AG20443 (cell line): Measurements from ENCODE around the gene CLEC3B.
A peak's percentile ranks its signal among the peaks of the same experiment; 100 is the strongest.
"Not testable (repeated sequence)": the region's sequence is repeated elsewhere in the genome, so short reads cannot be mapped to it uniquely, and the experiment has no call there.

Experiments
- DNase-seq: peaks from one replicate; pipeline ENCODE4 v3.0.0; 2012; ENCODE audit warnings: low spot score, mixed read lengths

The CLEC3B gene

DNA sequence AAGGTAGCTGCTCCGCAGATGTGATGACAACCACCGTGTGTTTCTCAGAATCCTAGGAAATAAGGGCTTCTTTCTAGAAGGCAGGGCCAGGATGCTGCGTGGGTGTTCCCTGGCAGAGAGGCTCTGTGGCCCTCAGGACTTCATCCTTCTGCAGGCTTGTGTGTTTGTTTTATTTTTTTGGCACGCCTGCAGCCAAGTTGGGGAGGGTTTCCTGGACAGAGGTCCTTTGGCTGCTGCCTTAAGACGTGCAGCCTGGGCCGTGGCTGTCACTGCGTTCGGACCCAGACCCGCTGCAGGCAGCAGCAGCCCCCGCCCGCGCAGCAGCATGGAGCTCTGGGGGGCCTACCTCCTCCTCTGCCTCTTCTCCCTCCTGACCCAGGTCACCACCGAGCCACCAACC is at the start of gene CLEC3B:
Gene CLEC3B, plus strand, starts transcription at position 266 of the 400 bp plus-strand sequence. Its CDS starts 60 bp downstream, at position 326.
- peak; percentile 81 for DNase-seq

DNA sequence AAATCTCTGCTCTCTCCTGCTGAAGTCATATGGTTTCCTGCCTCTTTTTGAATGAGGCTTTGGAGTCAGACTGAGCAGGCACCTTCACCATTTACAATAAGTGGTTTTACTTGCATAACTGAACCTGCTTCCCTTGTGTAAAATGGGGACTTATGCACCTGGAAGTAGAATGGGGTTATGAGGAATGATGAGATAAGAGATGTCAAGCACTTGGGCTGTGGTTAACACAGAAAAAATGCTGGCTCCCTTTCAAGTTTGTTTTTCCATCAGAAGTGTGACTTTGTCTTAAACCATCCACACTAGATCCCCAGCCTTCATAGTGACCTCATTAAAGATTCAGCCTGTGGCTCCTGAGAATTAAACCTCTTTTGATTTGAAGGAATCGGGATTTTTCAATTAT is 44.9 kb upstream of the CLEC3B start:
- no peak for DNase-seq

DNA sequence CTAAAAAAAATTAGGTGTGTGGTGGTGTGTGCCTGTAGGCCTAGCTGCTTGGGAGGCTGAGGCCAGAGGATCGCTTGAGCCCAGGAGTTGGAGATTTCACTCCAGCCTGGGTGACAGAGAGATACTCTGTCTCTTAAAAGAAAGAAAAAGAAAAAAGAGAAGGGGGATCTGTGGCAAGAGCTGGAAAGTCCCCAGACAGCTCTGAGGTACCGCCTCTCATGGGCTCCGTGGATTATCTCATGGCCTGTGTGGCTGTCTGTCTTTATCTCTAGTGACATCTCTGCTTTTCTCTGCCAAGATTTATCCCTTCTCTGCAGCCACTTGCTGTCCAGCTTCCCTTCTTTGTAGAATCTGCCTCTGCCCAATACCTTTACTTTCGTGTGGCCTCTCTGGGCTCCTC is 44.4 kb upstream of the CLEC3B start:
- DNase-seq = no peak

- no peak for DNase-seq
These were observed 43.3 kb upstream of the CLEC3B start for GRCh38 chr3:44982817-44983216.

- DNase-seq = peak; percentile 33
These were observed 42.6 kb upstream of the CLEC3B start for GRCh38 chr3:44983484-44983941.

GRCh38 chr3:44984335-44984734 is 41.8 kb upstream of the CLEC3B start:
- no peak for DNase-seq

DNA sequence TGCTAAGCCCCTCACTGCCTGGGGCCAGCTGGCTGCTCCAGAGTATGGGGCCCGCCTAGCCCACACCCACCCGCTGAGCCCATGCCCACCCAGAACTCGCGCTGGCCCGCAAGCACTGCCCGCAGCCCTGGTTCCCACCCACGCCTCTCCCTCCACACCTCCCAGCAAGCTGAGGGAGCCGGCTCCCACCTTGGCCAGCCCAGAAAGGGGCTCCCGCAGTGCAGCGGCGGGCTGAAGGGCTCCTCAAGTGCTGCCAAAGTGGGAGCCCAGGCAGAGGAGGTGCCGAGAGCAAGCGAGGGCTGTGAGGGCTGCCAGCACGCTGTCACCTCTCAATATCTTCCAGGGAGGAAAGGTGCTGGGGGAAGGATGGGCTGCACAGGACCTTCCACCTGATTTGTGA is 39.8 kb upstream of the CLEC3B start:
- not testable (repeated sequence) for DNase-seq

GRCh38 chr3:44987332-44987731 is 38.8 kb upstream of the CLEC3B start:
- DNase-seq = no peak

DNA sequence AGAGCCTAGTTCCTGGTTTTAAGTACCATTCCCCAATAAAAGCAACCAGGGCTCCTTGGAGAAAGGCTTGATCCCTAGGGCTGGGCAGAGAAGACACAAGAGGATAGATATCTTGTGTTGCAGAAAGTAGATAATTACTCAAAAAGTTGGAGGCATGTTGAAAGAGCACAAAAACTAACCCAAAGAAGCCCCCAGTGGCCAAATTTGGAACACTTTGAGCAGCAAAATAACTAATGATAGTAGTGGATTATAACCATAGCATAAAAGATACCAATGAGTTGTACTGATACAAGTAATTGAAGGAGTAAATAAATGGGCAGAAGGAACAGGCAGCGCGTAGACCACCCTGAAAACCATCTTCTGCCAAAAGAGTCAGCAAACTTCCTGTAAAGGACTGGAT is 38.0 kb upstream of the CLEC3B start:
- DNase-seq = no peak

DNA sequence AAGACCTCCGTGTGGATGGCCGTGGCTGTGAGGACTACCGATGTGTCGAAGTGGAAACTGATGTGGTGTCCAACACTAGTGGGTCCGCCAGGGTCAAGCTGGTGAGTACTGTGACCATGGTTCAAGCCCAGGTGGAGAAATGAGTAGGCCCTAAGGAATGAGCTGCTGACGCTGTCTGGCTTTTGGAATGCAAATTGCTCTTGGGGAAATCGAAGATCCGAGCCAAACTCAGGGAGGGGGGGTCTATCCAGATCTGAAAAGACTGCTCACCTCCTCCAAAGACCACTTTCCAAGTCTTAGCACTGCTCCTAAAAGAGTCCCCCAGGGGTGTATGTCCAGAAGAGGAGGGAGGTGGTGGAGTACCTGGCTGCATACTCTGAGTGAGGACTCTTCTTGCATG is 37.0 kb upstream of the CLEC3B start:
- DNase-seq = no peak

DNA sequence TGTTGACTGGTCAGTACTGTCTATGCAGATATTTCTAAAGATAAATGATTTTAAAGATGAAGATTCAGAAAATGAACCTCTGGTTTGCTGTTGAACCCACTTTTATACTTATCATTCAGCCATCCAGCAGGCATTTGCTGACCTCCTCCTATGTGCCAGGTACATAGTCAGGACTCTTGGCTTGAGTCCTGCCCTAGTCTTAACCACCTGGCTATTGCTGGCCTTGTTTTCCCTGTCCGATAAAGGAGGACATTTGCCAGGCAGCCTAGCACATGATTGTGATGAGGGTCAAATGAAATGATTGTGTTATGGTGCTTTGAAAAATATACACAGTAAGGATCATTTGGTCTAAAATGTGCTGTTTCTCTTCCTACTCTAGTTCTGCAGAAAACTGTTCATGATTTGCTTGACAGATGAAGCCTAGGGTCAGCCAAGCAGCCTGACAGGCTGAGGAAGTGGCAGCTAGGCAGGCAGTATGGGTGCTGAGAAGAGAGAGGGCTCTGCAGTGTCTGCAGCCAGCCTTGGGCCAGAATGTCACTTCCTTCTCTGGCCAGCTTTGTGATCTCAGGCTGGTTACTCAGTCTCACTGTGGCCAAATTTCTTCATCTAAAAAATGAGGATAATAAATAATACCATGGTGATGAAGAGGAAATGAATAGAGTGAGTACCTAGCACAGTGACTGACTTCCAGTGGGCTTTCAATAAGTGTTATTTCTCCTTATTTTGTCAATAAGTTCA is 36.3 kb upstream of the CLEC3B start:
- DNase-seq = peak; percentile 62

- no peak for DNase-seq
These were observed 34.8 kb upstream of the CLEC3B start for GRCh38 chr3:44991326-44991725.

DNA sequence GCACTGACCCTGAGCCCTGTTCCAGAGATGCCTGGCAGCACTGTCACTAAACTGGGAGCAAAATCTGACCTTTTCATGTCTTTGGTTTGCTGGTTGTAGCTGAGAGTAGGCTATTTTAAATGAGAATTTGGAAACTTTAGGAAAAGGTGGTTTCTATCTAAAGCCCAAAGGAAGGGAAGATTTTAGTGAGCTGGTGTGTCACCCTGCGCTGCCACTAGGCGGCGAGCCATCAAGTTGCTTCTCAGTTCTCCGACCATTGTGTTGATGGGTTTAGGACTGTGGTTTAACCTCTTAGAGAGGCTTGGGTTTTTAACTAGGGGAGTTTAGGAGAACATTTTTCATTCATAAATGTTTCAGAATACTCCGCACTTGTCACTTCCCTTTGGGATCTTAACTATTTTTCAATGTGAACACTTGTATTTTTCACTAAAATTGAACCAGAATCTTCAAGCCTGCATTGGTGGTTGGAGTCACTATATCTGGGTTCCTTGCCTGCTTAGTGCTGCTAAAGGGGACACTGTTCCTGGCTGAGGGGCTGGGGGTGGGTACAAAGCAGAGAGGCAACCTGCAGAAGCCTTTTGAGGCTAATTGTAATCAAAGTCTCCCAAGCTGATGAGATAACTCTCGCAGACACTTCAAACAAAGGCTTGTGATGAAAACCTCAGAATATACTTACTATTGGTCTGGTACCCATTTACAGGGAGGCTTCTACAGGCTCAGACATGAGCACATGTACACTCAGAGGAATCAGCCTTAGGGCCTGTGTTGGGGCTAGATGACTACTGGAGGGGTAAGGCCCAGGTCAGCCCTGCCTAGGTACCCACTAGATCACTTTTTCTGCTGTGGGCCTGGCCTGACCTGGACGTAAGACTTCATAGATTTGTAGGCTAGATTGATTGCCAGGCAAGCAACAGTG is 33.3 kb upstream of the CLEC3B start:
- DNase-seq = peak; percentile 23

DNA sequence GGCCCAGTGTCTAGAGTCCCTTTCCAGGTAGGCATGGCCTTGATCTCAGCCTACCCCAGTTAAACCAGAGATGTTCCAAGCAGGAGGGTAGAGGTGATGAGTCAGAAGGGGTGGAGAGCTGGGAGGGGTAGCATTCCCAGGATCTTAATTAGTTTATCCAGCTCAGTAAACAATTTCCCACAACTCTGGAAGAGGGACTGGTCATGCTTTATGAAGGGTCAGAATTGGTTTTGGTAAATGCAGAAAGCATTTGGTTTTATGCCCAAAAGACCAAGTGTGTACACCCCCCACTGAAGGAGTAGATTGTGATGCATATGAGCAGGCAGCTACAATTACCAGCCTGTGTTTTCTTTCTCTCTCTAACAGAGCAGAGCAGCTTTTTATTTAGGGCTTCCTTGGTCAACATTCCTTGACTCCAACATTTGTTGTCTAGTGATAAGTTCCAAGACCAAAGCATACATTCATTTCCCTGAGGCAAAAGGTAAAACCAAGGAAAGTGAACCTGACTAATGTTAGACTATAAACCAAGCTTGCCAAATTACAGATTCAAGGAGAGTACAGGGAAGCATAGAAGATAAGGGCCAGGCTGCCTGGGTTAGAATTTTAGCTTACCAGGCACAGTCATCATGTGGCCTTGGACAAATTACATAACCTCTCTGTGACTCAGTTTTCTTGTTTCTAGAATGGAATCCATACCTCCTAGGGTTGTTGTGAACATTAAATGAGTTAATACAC is 32.5 kb upstream of the CLEC3B start:
- peak; percentile 85 for DNase-seq

- DNase-seq = peak; percentile 62
These were observed 30.8 kb upstream of the CLEC3B start for GRCh38 chr3:44995142-44995770.

DNA sequence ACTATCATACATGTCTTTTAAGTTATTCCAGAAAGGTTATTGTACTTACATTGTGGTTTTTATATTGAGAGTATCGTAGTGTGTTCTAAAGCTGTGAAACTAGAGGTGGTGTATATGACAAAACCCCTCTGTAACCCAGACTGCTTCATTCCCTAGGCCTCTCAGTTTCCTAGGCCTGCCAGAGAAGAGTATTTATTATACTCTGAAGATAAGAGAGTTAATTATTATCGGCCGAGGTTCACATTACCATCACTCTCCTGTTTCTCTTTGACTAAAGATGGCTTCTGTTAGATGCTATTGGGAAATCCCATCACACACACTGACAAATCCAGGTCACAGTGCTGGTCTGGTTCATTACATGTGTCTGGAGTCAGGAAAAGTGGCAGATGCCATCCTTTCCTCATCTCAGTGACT is 29.5 kb upstream of the CLEC3B start:
- DNase-seq = no peak

DNA sequence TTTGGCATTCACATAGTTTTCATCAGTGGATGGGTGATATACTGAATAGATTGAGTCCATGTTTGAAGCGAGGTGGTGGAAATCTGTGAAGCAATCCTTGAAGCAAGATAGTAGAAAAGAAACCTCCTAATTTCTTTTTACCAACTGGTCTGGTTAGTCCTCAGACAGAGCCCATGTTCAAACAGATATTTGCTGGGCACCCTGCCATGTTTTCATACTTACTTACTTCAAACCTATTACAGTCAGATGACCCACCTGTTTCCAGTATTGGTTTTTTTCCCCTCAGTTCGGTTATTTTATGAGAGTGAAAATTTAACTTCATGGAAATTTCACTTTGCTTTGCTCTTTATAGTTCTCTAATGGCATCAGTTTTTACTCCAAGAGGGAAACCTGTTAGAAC is 26.3 kb upstream of the CLEC3B start:
- no peak for DNase-seq

- DNase-seq = no peak
These were observed 25.3 kb upstream of the CLEC3B start for GRCh38 chr3:45000823-45001222.

- no peak for DNase-seq
These were observed 24.4 kb upstream of the CLEC3B start for GRCh38 chr3:45001738-45002137.

DNA sequence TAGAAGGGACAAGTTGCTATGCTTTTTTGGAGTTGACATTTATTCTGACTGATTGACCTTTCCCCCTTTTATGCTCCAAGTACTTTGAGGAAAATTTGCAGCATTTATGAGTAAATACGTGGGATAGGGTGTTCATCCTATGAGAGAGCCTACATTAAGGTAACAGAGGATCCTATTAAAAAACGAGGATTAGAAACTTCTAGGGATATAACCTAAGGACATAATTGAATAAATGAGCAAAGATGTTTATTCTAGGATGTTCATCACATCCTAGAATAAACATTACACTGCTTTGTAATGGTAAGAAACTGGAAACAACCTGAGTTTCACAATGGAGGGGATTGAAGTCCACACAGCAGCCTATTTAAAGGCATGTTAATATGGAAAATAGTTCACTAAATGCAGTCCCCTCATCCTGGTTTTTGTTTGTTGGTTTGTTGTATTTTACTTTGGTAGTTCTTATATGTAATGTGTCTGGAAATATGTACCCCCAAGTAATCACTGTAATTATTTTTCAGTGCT is 23.9 kb upstream of the CLEC3B start:
- DNase-seq = no peak

DNA sequence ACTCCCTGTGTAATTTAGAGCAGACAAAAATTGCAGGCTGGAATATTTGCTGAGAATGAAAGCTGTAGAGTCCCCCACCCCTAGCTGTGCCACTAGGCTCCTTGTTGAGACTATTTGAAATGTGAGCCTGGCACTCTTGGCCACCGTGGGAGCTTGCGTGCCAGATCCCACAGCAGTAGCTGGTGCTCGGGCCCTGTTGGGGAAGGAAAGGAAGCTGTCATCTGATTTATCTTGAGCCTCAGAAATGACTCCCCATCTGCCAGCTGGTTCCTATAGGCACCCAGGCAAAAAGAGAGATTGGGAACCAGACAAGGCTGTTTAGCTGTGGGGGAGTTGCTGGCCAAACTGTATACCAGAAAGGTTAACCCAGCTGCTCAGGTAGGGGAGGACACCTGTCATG is 23.4 kb upstream of the CLEC3B start:
- DNase-seq = no peak

DNA sequence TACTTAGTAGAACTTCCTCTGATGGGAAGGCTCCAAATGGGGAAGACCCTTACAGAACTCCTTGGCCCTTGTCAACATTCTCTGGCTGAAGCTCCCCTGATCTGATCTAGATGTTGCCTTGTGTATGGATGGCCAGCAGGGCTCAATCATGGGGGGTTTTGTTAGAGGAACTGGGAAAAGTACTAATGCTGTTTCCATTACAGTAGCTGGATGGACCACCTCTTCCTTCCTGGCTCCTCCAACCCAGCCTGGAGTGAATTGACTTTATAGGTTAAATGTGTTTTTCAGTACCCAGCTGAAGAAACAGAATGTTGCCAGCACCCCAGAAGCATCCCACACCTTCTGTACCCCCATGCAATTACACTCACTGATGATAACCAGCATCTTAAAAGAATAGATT is 22.7 kb upstream of the CLEC3B start:
- DNase-seq = no peak
